Naive thymus-derived CD4-positive, alpha-beta T cell (primary cell): ENCODE data around the gene UBXN1. TPM values are rescaled to one million over a fixed set of nuclear protein-coding genes. Genes with fewer than 3 reads are reported as not detected.
A peak's percentile ranks its signal among the peaks of the same experiment; 100 is the strongest.
"Not testable (repeated sequence)": the region's sequence is repeated elsewhere in the genome, so short reads cannot be mapped to it uniquely, and the experiment has no call there.

Experiments
- ATAC-seq: fragments of 150-1000 bp; cut with Tn5 transposase; 2 replicates; pipeline ENCODE4 v1.10.0; 2021; ENCODE audit warnings: mild to moderate bottlenecking, moderate library complexity
- CTCF ChIA-PET: fragments of 350-600 bp; sonication (Branson Sonifier 250); formaldehyde crosslinking; loops from one replicate; lab custom pipeline; 2021; ENCODE audit warnings: antibody characterized with exemption; lab: Charles Lee
- POLR2A ChIA-PET: fragments of 350-600 bp; sonication (Branson Sonifier 250); formaldehyde crosslinking; loops from one replicate; lab custom pipeline; 2021; ENCODE audit warnings: antibody characterized with exemption, inconsistent platforms; lab: Charles Lee
- DNase-seq, 9 donors: peaks; one replicate each; pipeline versions ENCODE4 v3.0.0 to v3.0.0-alpha.2; 2020 to 2022; ENCODE audit warnings: mixed read lengths in 1 of 9
- H3K27ac ChIP-seq: one replicate; pipeline ENCODE4 v1.7.0; 2013; ENCODE audit warnings: mild to moderate bottlenecking, low read depth, low read length, moderate library complexity
- H3K27me3 ChIP-seq, 2 donors: one replicate each; pipeline ENCODE4 v1.7.0; 2013; ENCODE audit warnings: low read length in 2 of 2, mild to moderate bottlenecking in 2 of 2, moderate library complexity in 2 of 2; ENCODE audit not compliant: control insufficient read depth in 2 of 2, insufficient read depth in 2 of 2
- H3K36me3 ChIP-seq, 3 experiments: 1 replicate in 2 of 3; 2 replicates in 1 of 3; pipeline ENCODE4 v1.7.0; 2013; ENCODE audit warnings: low read length in 3 of 3, mild to moderate bottlenecking in 3 of 3, moderate library complexity in 1 of 3; ENCODE audit not compliant: insufficient read depth in 3 of 3, control insufficient read depth in 2 of 3
- H3K4me1 ChIP-seq, 2 donors: one replicate each; pipeline ENCODE4 v1.7.0; 2013; ENCODE audit warnings: low read length in 2 of 2, mild to moderate bottlenecking in 2 of 2, moderate library complexity in 1 of 2; ENCODE audit not compliant: control insufficient read depth in 2 of 2, insufficient read depth in 2 of 2
- H3K4me3 ChIP-seq: 2 replicates; pipeline ENCODE4 v1.7.0; 2013; ENCODE audit warnings: mild to moderate bottlenecking, low read length
- H3K9me3 ChIP-seq, 3 experiments: 1 replicate in 2 of 3; 2 replicates in 1 of 3; pipeline ENCODE4 v1.7.0; 2013; ENCODE audit warnings: low read length in 3 of 3; ENCODE audit not compliant: control insufficient read depth in 2 of 3
- H3K27ac Mint-ChIP-seq, 9 donors: one replicate each; pipeline ENCODE4 v1.8.0; 2020 to 2022; ENCODE audit warnings: mixed read lengths in 9 of 9, mild to moderate bottlenecking in 8 of 9, moderate library complexity in 5 of 9, inconsistent platforms in 2 of 9
- H3K27me3 Mint-ChIP-seq, 5 donors: one replicate each; pipeline ENCODE4 v1.8.0; 2021 to 2022; ENCODE audit warnings: mixed read lengths in 5 of 5, mild to moderate bottlenecking in 1 of 5
- H3K36me3 Mint-ChIP-seq, 5 donors: one replicate each; pipeline ENCODE4 v1.8.0; 2020 to 2022; ENCODE audit warnings: mixed read lengths in 5 of 5, mild to moderate bottlenecking in 3 of 5, inconsistent platforms in 1 of 5
- H3K4me1 Mint-ChIP-seq, 7 donors: one replicate each; pipeline ENCODE4 v1.8.0; 2020 to 2022; ENCODE audit warnings: mixed read lengths in 7 of 7, mild to moderate bottlenecking in 3 of 7, inconsistent platforms in 1 of 7
- H3K4me3 Mint-ChIP-seq, 10 donors: one replicate each; pipeline ENCODE4 v1.8.0; 2020 to 2022; ENCODE audit warnings: mild to moderate bottlenecking in 10 of 10, mixed read lengths in 10 of 10, moderate library complexity in 6 of 10, inconsistent platforms in 2 of 10
- H3K9me3 Mint-ChIP-seq, 11 donors: one replicate each; pipeline ENCODE4 v1.8.0; 2020 to 2022; ENCODE audit warnings: mixed read lengths in 11 of 11, mild to moderate bottlenecking in 4 of 11, inconsistent platforms in 1 of 11, moderate library complexity in 1 of 11
- intact Hi-C, 2 donors: fragments of 100-400 bp; cut with micrococcal nuclease; formaldehyde crosslinking; loops; one replicate each; pipeline ENCODE4 v1.15.1; 2023
- polyA plus RNA-seq, 2 donors: library from polyadenylated mRNA; unstranded; fragments of 300-500 nt; fragmentation: Illumina TruSeq; gene quantifications; one replicate each; pipeline ENCODE4 v1.2.3, GENCODE V29; 2021
- total RNA-seq, 6 experiments: library from RNA in 5 of 6; stranded (reverse) in 5 of 6; gene quantifications; 1 replicate in 5 of 6; 2 replicates in 1 of 6; pipeline ENCODE4 v1.2.3 and lab custom pipeline; 2021 to 2026

UBXN1 gene
- total and polyA plus RNA-seq, 7 experiments from 2014 or later: 114 to 256 (median 212) TPM

DNA sequence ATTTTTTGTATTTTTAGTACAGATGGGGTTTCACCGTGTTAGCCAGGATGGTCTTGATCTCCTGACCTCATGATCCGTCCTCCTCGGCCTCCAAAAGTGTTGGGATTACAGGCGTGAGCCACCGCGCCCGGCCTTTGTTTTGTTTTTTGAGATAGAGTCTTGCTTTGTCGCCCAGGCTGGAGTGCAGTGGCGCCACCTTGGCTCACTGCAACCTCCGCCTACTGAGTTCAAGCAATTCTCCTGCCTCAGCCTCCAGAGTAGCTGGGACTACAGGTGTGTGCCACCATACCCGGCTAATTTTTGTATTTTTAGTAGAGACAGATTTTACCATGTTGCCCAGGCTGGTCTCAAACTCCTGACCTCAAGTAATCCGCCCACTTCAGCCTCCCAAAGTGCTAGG lies 28.6 kb downstream of the UBXN1 start:
- ATAC-seq, DNase-seq, H3K27me3 ChIP-seq, H3K4me3 Mint-ChIP-seq, H3K27me3 Mint-ChIP-seq, intact Hi-C loops, H3K27ac ChIP-seq, H3K9me3 ChIP-seq, H3K9me3 Mint-ChIP-seq, H3K4me3 ChIP-seq: not testable (repeated sequence)
- H3K36me3 Mint-ChIP-seq: peaks cover 0 to 12% (median 0%) of the 10 kb centered on the region in 5 donors
- ChIA-PET CTCF (interaction anchor here (1.0 to 1.5 kb wide), 5 partner anchors 9 to 59 kb away, joined by 3 to 5 read pairs (median 3); partner anchors contain the start of genes C11orf98, CSKMT and TUT1), POLR2A (interaction anchor here (0.6 to 21.6 kb wide), 12 partner anchors 7 to 227 kb away, joined by 3 to 332 read pairs (median 4); partner anchors contain the start of genes C11orf98, CSKMT, LBHD1 and MTA2)
- H3K4me1 Mint-ChIP-seq: peaks cover 17 to 48% (median 36%) of the 10 kb centered on the region in 7 donors
- Histone ChIP-seq H3K4me1 (peaks cover 19 to 27% of the 10 kb centered on the region in 2 donors), H3K36me3 (peaks cover 0 to 28% (median 0%) of the 10 kb centered on the region in 3 experiments)
- peak overlapping the region in 2 of 9 donors; percentile 28 to 71 for H3K27ac Mint-ChIP-seq

DNA sequence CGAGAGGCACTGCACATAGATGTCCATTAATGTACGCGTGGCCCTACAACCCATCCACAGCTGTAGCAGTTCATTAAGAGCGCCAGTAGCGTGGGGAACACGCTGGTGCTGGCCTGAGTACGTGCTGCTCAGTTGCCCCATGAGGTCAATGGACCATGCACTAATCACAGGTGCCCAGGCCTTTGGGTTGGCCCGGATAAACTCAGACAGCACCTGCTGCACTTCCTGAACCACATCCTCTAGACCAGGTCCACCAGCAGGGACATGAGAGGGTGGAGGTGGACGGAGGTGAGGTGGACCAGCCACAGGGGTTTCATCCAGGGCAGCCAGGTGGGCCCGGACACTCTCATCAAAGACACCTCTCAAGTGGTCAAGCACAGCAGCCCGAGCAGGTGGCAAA lies 29.4 kb downstream of the UBXN1 start:
- Histone ChIP-seq H3K27ac (no peak overlapping the region), H3K4me3 (no peak overlapping the region), H3K9me3 (no peaks in the 10 kb centered on the region), H3K4me1 (peaks cover 19 to 33% of the 10 kb centered on the region in 2 donors), H3K27me3 (no peaks in the 10 kb centered on the region), H3K36me3 (peaks cover 0 to 28% (median 0%) of the 10 kb centered on the region in 3 experiments)
- Mint-ChIP-seq H3K4me1 (peaks cover 17 to 49% (median 42%) of the 10 kb centered on the region in 7 donors), H3K27ac (peak overlapping the region in 2 of 9 donors; percentile 14 to 38), H3K27me3 (no peaks in the 10 kb centered on the region), H3K9me3 (peaks cover 0 to 8% (median 0%) of the 10 kb centered on the region in 11 donors), H3K4me3 (peak overlapping the region in 1 of 10 donors; percentile 25), H3K36me3 (peaks cover 0 to 14% (median 0%) of the 10 kb centered on the region in 5 donors)
- intact Hi-C loops: no loop called here
- ATAC-seq: no peak
- no peak for DNase-seq
- ChIA-PET POLR2A (interaction anchor here (0.6 to 21.6 kb wide), 11 partner anchors 8 to 206 kb away, joined by 3 to 332 read pairs (median 5); partner anchors contain the start of genes B3GAT3, C11orf98, CSKMT and HNRNPUL2), CTCF (interaction anchor here (1.1 to 2.2 kb wide), 4 partner anchors 14 to 50 kb away, joined by 3 to 6 read pairs (median 3); partner anchors contain the start of genes C11orf98, CSKMT, EML3 and ROM1)

DNA sequence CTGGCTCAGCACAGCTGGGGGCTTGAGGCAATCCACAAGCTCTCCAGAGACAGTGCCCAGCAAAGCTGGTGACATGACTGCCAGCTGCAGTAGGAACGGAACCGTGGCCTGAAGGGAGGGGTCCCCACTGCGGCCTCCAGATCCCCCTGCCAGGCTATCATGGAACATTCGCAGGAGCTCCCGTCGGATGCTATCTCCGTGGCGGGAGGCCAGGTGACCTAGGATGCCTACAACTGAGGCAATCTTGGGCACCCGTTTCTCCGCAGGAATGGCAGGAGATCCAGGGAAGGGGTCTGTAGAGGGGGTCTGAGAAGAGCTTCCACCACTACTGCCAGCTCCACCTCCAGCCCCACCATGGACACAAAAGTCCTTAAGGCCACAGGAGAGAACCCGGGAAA lies 29.9 kb downstream of the UBXN1 start:
- ATAC-seq (no peak), DNase-seq (no peak)
- Mint-ChIP-seq H3K27me3 (no peaks in the 10 kb centered on the region), H3K27ac (peak overlapping the region in 2 of 9 donors; percentile 14 to 55), H3K4me1 (peaks cover 17 to 51% (median 47%) of the 10 kb centered on the region in 7 donors), H3K4me3 (no peak overlapping the region), H3K36me3 (peaks cover 0 to 16% (median 0%) of the 10 kb centered on the region in 5 donors), H3K9me3 (peaks cover 0 to 5% (median 0%) of the 10 kb centered on the region in 11 donors)
- Histone ChIP-seq H3K27ac (no peak overlapping the region), H3K9me3 (no peaks in the 10 kb centered on the region), H3K36me3 (peaks cover 0 to 33% (median 0%) of the 10 kb centered on the region in 3 experiments), H3K27me3 (no peaks in the 10 kb centered on the region), H3K4me1 (peaks cover 19 to 33% of the 10 kb centered on the region in 2 donors), H3K4me3 (no peak overlapping the region)
- CTCF ChIA-PET: interaction anchor here (1.1 to 2.2 kb wide), 2 partner anchors 16 to 36 kb away, joined by 3 to 6 read pairs; partner anchors contain the start of genes C11orf98, CSKMT, EML3 and ROM1
- intact Hi-C loops: no loop called here
- POLR2A ChIA-PET: interaction anchor here (0.9 to 21.6 kb wide), 10 partner anchors 9 to 192 kb away, joined by 3 to 332 read pairs (median 7); partner anchors contain the start of genes B3GAT3, C11orf98, CSKMT and HNRNPUL2

- ChIA-PET POLR2A (interaction anchor here (0.7 to 21.6 kb wide), 12 partner anchors 10 to 193 kb away, joined by 3 to 332 read pairs (median 10); partner anchors contain the start of genes B3GAT3, BSCL2, C11orf98 and CSKMT), CTCF (interaction anchor here (0.8 to 2.2 kb wide), 5 partner anchors 11 to 58 kb away, joined by 3 to 6 read pairs (median 3); partner anchors contain the start of genes C11orf98, CSKMT, EML3 and ROM1)
- Mint-ChIP-seq H3K4me3 (no peak overlapping the region), H3K27ac (no peak overlapping the region), H3K9me3 (peaks cover 0 to 2% (median 0%) of the 10 kb centered on the region in 11 donors), H3K4me1 (peaks cover 14 to 47% (median 44%) of the 10 kb centered on the region in 7 donors), H3K36me3 (peaks cover 0 to 17% (median 0%) of the 10 kb centered on the region in 5 donors), H3K27me3 (no peaks in the 10 kb centered on the region)
- H3K36me3 ChIP-seq: peaks cover 0 to 39% (median 3%) of the 10 kb centered on the region in 3 experiments
- peaks cover 19 to 33% of the 10 kb centered on the region in 2 donors for H3K4me1 ChIP-seq
- ATAC-seq (no peak), DNase-seq (no peak)
- intact Hi-C loops: no loop called here
- no peak overlapping the region for H3K27ac ChIP-seq
- H3K9me3 ChIP-seq: no peaks in the 10 kb centered on the region
- no peak overlapping the region for H3K4me3 ChIP-seq
- no peaks in the 10 kb centered on the region for H3K27me3 ChIP-seq
These were observed 30.5 kb downstream of the UBXN1 start for GRCh38 chr11:62648185-62648966.

GRCh38 chr11:62647609-62648005 lies 31.3 kb downstream of the UBXN1 start:
- H3K9me3 ChIP-seq: no peaks in the 10 kb centered on the region
- Mint-ChIP-seq H3K27me3 (no peaks in the 10 kb centered on the region), H3K9me3 (no peaks in the 10 kb centered on the region), H3K4me1 (peaks cover 12 to 47% (median 42%) of the 10 kb centered on the region in 7 donors), H3K4me3 (peak overlapping the region in 1 of 10 donors; percentile 12), H3K27ac (peak overlapping the region in 1 of 9 donors; percentile 48), H3K36me3 (peaks cover 0 to 20% (median 0%) of the 10 kb centered on the region in 5 donors)
- H3K36me3 ChIP-seq: peaks cover 0 to 37% (median 4%) of the 10 kb centered on the region in 3 experiments
- ChIA-PET POLR2A (interaction anchor here (0.7 to 21.6 kb wide), 10 partner anchors 12 to 60 kb away, joined by 3 to 332 read pairs (median 18); partner anchors contain the start of genes BSCL2, C11orf98, CSKMT and GNG3), CTCF (interaction anchor here (0.8 to 2.2 kb wide), 4 partner anchors 10 to 58 kb away, joined by 3 to 6 read pairs (median 4); partner anchors contain the start of genes EML3 and ROM1)
- no peak overlapping the region for H3K4me3 ChIP-seq
- intact Hi-C loops: loop anchor here in 1 of 2 donors (2.0 kb wide), 4 partner anchors 17 to 55 kb away; partner anchors contain the start of genes C11orf98, CSKMT, EML3 and MTA2
- H3K4me1 ChIP-seq: peaks cover 18 to 33% of the 10 kb centered on the region in 2 donors
- DNase-seq: no peak
- H3K27me3 ChIP-seq: no peaks in the 10 kb centered on the region
- no peak for ATAC-seq
- no peak overlapping the region for H3K27ac ChIP-seq
